ENCODE data around the gene AQP5.

Gene AQP5

GRCh38 chr12:49961111-49961922, at the start of gene AQP5:
Gene AQP5 (plus strand): TSS chr12:49961872. CDS start chr12:49962018, 146 bp downstream.
- DNase-seq (ENCODE audit: low read depth) = no peak

- DNase-seq (ENCODE audit: low read depth) = no peak
These were observed 49.1 kb upstream of the AQP5 start for GRCh38 chr12:49912345-49913255.

DNA sequence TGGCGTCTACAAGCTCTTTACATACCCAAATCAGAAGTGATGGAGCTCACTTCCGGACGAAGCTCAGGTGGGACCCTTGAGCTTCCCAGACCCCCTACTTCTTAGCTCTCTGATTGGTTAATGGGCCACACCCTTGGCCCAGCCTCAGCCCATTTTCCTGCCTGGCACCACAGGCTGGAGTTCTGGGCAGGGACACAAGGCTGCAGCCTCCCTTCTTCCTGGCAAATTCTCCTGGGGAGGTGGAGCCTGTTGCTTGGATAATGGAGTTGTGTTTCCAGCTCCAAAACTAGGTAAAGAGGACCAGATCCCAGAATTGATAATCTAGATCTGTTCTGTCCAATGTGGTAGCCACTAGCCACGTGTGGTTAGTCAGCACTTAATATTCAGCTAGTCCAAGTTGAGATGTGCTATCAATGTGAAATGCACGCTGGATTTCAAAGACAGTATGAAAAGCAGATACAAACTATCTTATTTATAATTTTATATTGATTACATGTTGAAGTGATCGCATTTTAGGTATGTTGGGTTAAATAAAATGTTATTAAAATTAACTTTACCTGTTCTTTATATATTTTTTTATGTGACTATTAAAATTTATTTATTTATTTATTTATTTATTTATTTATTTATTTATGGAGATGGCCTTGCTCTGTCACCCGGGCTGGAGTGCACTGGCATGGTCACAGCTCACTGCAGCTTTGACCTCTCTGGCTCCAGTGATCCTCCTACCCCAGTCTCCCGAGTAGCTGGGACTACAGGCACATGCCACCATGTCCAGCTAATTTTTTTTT, 45.3 kb upstream of the AQP5 start:
- DNase-seq (ENCODE audit: low read depth) = no peak

DNA sequence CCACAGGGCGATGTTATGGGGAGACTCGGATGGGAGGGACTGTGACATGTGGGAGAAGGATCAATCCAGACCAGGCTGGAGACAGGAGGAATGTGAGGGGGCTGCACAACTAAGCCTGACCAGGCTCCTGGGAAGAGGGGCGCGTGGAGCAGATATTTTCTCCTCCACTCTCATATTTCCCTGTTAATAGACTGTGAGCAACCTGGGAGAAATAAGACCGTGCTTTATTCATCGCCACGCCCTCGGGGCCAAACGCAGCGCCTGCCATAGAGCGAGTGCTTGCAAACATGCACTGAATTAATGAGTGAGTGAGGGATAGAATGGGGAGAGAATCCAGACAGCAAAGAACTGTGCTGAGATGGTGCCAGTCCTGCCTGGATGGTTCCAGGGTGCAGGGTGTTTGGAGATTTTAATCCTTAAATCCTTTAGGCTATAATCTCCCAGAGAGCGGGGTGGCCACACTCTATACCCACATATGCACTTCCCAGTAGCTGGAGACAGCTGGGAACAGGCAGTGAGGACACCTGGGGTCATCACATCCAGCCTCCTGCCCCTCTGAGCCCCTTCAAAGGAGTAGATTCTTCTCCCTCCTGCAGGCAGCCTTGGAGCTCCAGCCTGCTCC, 44.4 kb upstream of the AQP5 start:
- no peak for DNase-seq (ENCODE audit: low read depth)

- no peak for DNase-seq (ENCODE audit: low read depth)
These were observed 43.9 kb upstream of the AQP5 start for GRCh38 chr12:49917788-49918173.

- no peak for DNase-seq (ENCODE audit: low read depth)
These were observed 41.3 kb upstream of the AQP5 start for GRCh38 chr12:49920241-49920914.

DNA sequence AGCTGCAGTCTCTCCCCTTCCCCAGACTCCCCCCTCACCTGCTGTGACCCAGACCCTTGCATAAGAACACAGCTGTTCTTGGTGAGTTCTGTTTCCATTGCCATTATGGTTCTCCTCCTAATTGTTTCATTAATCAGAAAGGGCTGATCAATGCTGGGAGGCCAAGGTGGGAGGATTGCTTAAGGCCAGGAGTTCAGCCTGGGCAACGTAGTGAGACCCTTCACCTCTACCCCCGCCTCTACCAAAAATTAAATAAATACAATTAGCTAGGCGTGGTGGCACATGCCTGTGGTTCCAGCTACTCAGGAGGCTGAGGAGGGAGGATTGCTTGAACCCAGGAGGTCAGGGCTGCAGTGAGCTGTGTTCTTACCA, 40.8 kb upstream of the AQP5 start:
- no peak for DNase-seq (ENCODE audit: low read depth)

- no peak for DNase-seq (ENCODE audit: low read depth)
These were observed 40.4 kb upstream of the AQP5 start for GRCh38 chr12:49921299-49921698.

DNA sequence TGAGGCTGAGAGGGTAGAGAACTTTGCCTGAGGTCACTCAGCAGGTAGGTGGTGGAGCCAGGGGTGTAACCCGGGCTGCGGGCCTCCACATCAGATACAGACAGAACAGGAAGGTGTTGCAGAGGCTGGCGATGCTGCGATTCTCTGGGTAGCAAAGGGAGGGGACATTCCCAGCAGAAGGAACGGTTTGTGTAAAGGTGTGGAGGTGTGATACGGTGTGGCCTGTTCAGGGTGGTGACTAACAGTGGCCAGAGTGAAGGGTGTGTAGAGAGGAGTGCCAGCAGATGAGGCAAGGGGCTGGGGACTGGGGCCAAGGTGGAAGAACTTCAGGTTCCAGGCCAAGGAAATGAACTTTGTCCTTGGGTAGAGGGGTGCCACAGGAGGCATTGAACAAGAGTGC, 39.7 kb upstream of the AQP5 start:
- no peak for DNase-seq (ENCODE audit: low read depth)

DNA sequence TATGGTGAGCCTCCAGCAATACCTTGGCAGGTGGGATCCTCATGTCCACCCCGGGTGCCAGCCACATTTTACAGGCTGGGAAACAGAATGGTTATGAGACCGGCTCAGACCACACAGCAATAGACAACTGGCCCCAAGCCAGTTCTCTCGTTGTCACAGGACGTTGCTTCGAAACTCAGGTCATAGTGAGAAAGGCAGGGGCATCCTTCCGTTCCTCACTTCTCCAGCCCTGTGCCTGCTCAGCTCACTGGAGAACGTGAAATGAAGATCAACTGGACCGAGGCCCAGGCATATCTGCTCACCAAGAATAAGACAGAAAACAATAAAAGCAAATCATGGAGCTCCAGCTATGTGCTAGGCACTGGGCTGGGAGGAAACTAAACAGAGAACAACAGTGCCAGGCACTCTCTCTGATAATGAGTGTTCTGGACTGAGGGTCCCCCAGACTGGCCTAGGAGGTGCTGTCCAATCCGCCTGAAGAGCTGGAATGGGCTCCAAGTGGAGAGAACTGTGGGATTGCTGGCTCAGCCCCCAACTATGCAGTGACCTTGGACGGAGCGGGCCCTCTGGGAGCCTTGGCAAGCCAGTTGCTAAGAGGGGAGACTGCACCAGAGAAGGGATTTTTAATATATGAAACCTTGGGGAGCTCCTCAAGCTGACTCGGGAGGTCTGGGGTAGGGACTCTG, 39.2 kb upstream of the AQP5 start:
- no peak for DNase-seq (ENCODE audit: low read depth)

DNA sequence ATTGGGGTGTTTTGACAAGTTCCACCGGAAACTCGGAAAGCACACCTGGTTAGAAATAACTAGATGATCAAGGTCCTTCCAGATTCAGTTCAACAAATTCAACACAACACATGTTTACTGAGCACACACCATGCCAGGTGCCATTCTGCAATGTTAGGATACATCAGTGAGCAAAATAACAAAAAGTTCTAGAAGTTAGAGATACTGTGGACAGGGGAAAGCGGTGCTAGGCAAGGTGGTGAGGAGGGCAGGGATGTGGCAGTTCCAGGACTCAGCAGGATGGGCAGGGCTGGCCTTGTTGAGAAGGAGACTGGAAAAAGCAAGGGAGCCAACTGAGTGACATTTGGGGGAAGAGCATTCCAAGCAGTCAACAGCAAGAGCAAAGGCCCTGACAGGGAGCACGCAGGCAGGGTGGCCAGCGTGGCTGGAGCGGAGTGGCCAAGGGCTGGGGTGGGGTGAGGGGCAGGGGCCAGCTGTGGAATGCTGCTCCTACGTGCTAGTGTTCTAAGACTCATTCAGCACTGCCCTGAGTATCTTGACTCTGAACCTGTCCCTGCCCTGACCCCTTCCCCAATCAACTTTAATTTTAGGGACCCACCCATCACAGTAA, 38.5 kb upstream of the AQP5 start:
- DNase-seq (ENCODE audit: low read depth) = no peak

GRCh38 chr12:49923880-49924556, 37.7 kb upstream of the AQP5 start:
- DNase-seq (ENCODE audit: low read depth) = no peak

GRCh38 chr12:49924628-49925246, 36.9 kb upstream of the AQP5 start:
- no peak for DNase-seq (ENCODE audit: low read depth)

- no peak for DNase-seq (ENCODE audit: low read depth)
These were observed 36.1 kb upstream of the AQP5 start for GRCh38 chr12:49925433-49926204.

GRCh38 chr12:49928471-49928870, 33.2 kb upstream of the AQP5 start:
- no peak for DNase-seq (ENCODE audit: low read depth)

DNA sequence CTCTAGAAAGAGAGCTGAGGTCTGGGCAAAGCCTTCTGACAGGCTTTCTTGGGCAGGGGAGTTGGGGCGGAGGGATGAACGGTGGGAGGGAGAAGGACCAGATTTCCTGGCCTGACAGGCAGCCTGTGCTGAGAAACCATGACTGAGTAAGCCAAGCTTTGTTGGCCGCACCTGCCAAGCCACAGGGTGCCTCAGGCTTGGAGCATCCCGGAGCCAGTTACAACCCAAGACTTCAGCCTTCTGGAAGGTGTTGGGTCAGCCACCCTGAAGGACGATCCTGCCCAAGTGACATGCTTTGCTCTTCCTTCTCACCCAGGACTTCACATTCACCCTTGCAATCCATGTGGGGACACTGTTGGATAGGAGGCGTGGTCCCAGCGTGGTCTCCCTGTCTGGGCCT, 32.1 kb upstream of the AQP5 start:
- DNase-seq (ENCODE audit: low read depth) = no peak

DNA sequence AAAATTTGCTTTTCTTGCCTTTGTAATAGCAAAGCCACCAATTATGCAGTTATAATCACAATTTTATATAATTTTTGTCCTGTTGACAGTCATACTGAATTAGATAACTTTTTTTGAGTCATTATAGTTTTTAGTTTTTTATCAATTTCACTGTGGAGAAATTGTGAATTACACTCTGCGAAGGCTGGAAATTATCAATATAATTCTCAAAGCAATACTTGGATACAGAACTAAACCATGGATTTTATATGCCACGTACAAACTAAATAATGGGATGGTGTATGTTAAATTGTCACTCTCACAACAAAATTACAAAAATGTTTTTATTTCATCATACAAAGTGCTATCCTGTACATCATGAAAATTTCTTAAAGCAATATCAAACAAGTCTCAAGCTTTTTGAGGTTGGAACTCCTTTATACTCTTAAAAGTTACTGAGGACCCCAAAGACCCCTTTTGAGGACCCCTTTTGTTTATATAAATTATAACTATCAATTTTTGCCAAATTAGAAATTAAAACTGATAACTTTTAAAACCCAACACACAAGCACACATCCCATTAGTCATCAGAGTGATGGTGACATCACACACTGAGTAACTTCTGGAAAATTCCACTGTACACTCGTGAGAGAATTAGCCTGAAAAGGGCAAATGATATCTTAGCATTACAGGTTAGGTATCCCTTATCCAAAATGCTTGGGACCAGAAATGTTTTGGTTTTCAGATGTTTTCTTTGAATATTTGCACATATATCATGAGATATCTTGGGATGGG, 31.0 kb upstream of the AQP5 start:
- no peak for DNase-seq (ENCODE audit: low read depth)

DNA sequence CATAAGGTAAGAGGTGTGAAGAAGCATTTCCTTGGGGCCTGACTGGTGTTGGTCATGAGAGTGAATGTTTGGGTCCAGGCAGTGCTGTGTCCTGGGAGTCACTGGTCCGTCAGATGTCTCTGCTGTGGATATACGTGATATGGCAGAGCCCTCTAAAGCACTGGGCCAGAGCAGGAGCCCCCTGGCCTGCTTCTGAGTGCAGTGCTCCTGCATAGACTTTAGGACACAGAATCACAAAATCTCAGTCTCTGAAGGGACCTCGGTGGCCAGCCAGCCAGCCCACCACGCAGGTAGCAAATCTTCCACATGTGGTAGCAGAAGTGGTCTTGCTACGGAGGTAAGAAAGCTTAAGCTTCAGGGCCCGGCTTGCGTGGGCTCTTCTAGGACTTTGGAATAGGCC, 29.6 kb upstream of the AQP5 start:
- DNase-seq (ENCODE audit: low read depth) = no peak
